GM12878 (cell line): ENCODE measurements around the gene EHD4. TPM values are rescaled to one million over a fixed set of nuclear protein-coding genes. Genes with fewer than 3 reads are reported as not detected.
A peak's percentile ranks its signal among the peaks of the same experiment; 100 is the strongest.

Experiments
- ATAC-seq: fragments of 200-7000 bp; cut with Tn5 transposase; 3 replicates; pipeline ENCODE4 v1.9.1; 2020; ENCODE audit warnings: mild to moderate bottlenecking, moderate library complexity
- BruUV-seq: library from RNA; stranded (reverse); fragments of 400-500 nt; replicated peaks from 2 replicates; lab custom pipeline; 2021; lab: Mats Ljungman, UMichigan
- CTCF ChIA-PET: fragments of 300-600 bp; sonication (Branson Sonifier 250); formaldehyde crosslinking; extraction: SDS; loops from one replicate; lab custom pipeline; 2021; ENCODE audit warnings: inconsistent platforms; lab: Yijun Ruan, JAX
- POLR2A ChIA-PET: fragments of 350-600 bp; formaldehyde crosslinking; extraction: SDS; loops from one replicate; lab custom pipeline; 2021; ENCODE audit warnings: inconsistent platforms; lab: Charles Lee
- RAD21 ChIA-PET: fragments of 300-600 bp; sonication (Branson Sonifier 250); formaldehyde crosslinking; loops from one replicate; lab custom pipeline; 2023; ENCODE audit warnings: antibody characterized with exemption; ENCODE audit not compliant: unreplicated experiment; lab: Charles Lee
- SMC1A ChIA-PET: fragments of 300-600 bp; sonication (Branson Sonifier 250); formaldehyde crosslinking; loops from one replicate; lab custom pipeline; 2023; ENCODE audit not compliant: unreplicated experiment, uncharacterized antibody; lab: Charles Lee
- DNase-seq: peaks from one replicate; pipeline ENCODE4 v3.0.0-alpha.2; 2011; ENCODE audit warnings: low read depth, low spot score
- FAIRE-seq: peaks from 3 replicates; lab custom pipeline; 2011; peaks lifted over from hg19 to GRCh38; lab: Jason Lieb, UNC
- H2AFZ ChIP-seq: 2 replicates; pipeline ENCODE4 v1.6.0; 2011; ENCODE audit warnings: low read depth, low read length, control low read depth; ENCODE audit not compliant: control insufficient read depth
- H3K27ac ChIP-seq: 2 replicates; pipeline ENCODE4 v1.5.1; 2011; ENCODE audit warnings: control low read depth; ENCODE audit not compliant: control insufficient read depth, insufficient read depth
- H3K27me3 ChIP-seq, 2 experiments: replicated peaks in 1 of 2; 2 replicates each; pipeline versions ENCODE4 v1.6.0 to v1.6.1; 2011; ENCODE audit warnings: low read length in 1 of 2; ENCODE audit not compliant: control insufficient read depth in 2 of 2, insufficient read depth in 2 of 2
- H3K36me3 ChIP-seq, 2 experiments: 2 replicates each; pipeline ENCODE4 v1.5.1; 2011; ENCODE audit warnings: low read length in 1 of 2; ENCODE audit not compliant: control insufficient read depth in 2 of 2, insufficient read depth in 2 of 2
- H3K4me1 ChIP-seq: 2 replicates; pipeline ENCODE4 v1.6.1; 2011; ENCODE audit warnings: mild to moderate bottlenecking, low read length, moderate library complexity, mixed read lengths; ENCODE audit not compliant: control insufficient read depth, insufficient read depth
- H3K4me2 ChIP-seq: 2 replicates; pipeline ENCODE4 v1.6.0; 2011; ENCODE audit warnings: control low read depth; ENCODE audit not compliant: control insufficient read depth, insufficient read depth
- H3K4me3 ChIP-seq: fragments of 200-600 bp; sonication (generic); 2 replicates; pipeline ENCODE4 v1.5.1; 2016
- H3K79me2 ChIP-seq: 2 replicates; pipeline ENCODE4 v1.6.0; 2011; ENCODE audit warnings: low read length; ENCODE audit not compliant: control insufficient read depth, insufficient read depth
- H3K9ac ChIP-seq: 2 replicates; pipeline ENCODE4 v1.8.0; 2011; ENCODE audit warnings: low read length, control low read depth, mixed read lengths; ENCODE audit not compliant: control insufficient read depth, insufficient read depth
- H3K9me3 ChIP-seq: replicated peaks from 3 replicates; pipeline ENCODE4 v1.5.1; 2011; ENCODE audit warnings: mild to moderate bottlenecking, low read length; ENCODE audit not compliant: control insufficient read depth, insufficient read depth
- H4K20me1 ChIP-seq: 2 replicates; pipeline ENCODE4 v1.6.0; 2011; ENCODE audit not compliant: control insufficient read depth, insufficient read depth
- CTCF ChIP-seq, 3 experiments: IDR thresholded peaks in 2 of 3; conservative IDR thresholded peaks in 1 of 3; 2 replicates each; pipeline ENCODE4 v1.5.1; 2011; ENCODE audit warnings: low read depth in 3 of 3, low read length in 3 of 3, mild to moderate bottlenecking in 3 of 3, control low read depth in 2 of 3, moderate library complexity in 2 of 3, inconsistent platforms in 1 of 3, mixed read lengths in 1 of 3; ENCODE audit not compliant: control insufficient read depth in 2 of 3, insufficient read depth in 1 of 3; ENCODE audit errors: extremely low read depth in 1 of 3
- EP300 ChIP-seq, 2 experiments: fragments of 150-350 bp in 1 of 2; IDR thresholded peaks; 2 replicates each; pipeline ENCODE4 v1.6.1; 2011 to 2012; ENCODE audit warnings: low read depth in 2 of 2, low read length in 2 of 2, borderline replicate concordance in 1 of 2, improper control_type of control experiment in 1 of 2, inconsistent platforms in 1 of 2; ENCODE audit not compliant: control insufficient read depth in 1 of 2
- EZH2 ChIP-seq: IDR thresholded peaks from 2 replicates; pipeline ENCODE4 v1.6.1; 2012; ENCODE audit warnings: low read depth, mild to moderate bottlenecking, control low read depth, inconsistent platforms, low read length, borderline replicate concordance; ENCODE audit not compliant: control insufficient read depth
- HSF1 ChIP-seq: fragments of 150-350 bp; IDR thresholded peaks from 2 replicates; pipeline ENCODE4 v1.6.1; 2014; ENCODE audit warnings: mild to moderate bottlenecking, low read depth, low read length
- IRF3 ChIP-seq: fragments of 450-650 bp; IDR thresholded peaks from 2 replicates; pipeline ENCODE4 v1.6.1; 2014; ENCODE audit warnings: mild to moderate bottlenecking
- MAX ChIP-seq: IDR thresholded peaks from 2 replicates; pipeline ENCODE4 v1.6.1; 2012; ENCODE audit warnings: low read depth, low read length, improper control_type of control experiment
- TCF12 ChIP-seq: IDR thresholded peaks from 2 replicates; pipeline ENCODE4 v1.6.1; 2011; ENCODE audit warnings: low read depth, mild to moderate bottlenecking, low read length
- ZNF592 ChIP-seq: fragments of 450-650 bp; IDR thresholded peaks from 2 replicates; pipeline ENCODE4 v1.6.1; 2017; ENCODE audit warnings: mild to moderate bottlenecking, moderate library complexity
- WGBS: methylation state at CpG from one replicate; pipeline ENCODE4 v1.1.6; 2016; ENCODE audit warnings: low lambda C conversion rate; ENCODE audit not compliant: insufficient replicate concordance, insufficient coverage; ENCODE audit errors: missing lambda C conversion rate; 5-methylcytosine and 5-hydroxymethylcytosine counted together
- in situ Hi-C: fragments of 300-500 bp; cut with MboI; formaldehyde crosslinking; loops from 9 replicates; pipeline ENCODE4 v1.14.3; 2018; ENCODE audit warnings: mixed read lengths
- intact Hi-C: fragments of 100-400 bp; cut with micrococcal nuclease; formaldehyde crosslinking; loops from one replicate; pipeline ENCODE4 v1.14.2; 2022; ENCODE audit not compliant: unreplicated experiment
- polyA plus RNA-seq, 11 experiments: library from polyadenylated mRNA; depleted of rRNA in 4 of 11; unstranded in 6 of 11; stranded (reverse) in 5 of 11; fragments of >200 nt; fragmentation: Nextera tagmentation in 4 of 11; fragmentation: Illumina TruSeq in 1 of 11; extraction: Ambion mirVana in 4 of 11; extraction: Trizol in 1 of 11; gene quantifications; 1 replicate in 1 of 11; 2 replicates in 10 of 11; pipeline versions ENCODE4 v1.2.1 to v1.2.3, GENCODE V29; 2011 to 2016; ENCODE audit warnings: inconsistent platforms in 2 of 11, missing spikeins in 2 of 11, low read depth in 1 of 11
- total RNA-seq, 4 experiments: library from RNA; depleted of rRNA in 3 of 4; stranded (reverse); fragments of >200 nt in 3 of 4; fragmentation: Illumina TruSeq in 1 of 4; extraction: Trizol in 1 of 4; gene quantifications; 2 replicates each; pipeline versions ENCODE4 v1.2.1 to v1.2.3, GENCODE V29; 2013 to 2021

EHD4 gene
- total and polyA plus RNA-seq, 10 of the 15 experiments (the other 5 are each of a cell fraction or from before 2014, with no cell fraction given) = 4.2 to 62.9 (median 44.7) TPM

- Histone ChIP-seq H3K36me3 (no peaks in the 10 kb centered on the region), H3K27me3 (no peaks in the 10 kb centered on the region; a peak in 1 of 4 replicates), H3K9ac (no peak overlapping the region), H3K4me3 (no peak overlapping the region), H3K4me2 (no peak overlapping the region), H4K20me1 (no peaks in the 10 kb centered on the region), H3K9me3 (no peaks in the 10 kb centered on the region), H3K4me1 (no peaks in the 10 kb centered on the region), H3K27ac (no peak overlapping the region), H2AFZ (no peak overlapping the region), H3K79me2 (no peaks in the 10 kb centered on the region)
- no peak for DNase-seq
- peak; percentile 99 for ATAC-seq
- ChIA-PET CTCF (interaction anchor here (0.6 to 11.8 kb wide), 27 partner anchors 10 to 1909 kb away, joined by 3 to 137 read pairs (median 4); partner anchors contain the start of genes EHD4 and MAPKBP1), RAD21 (interaction anchor here (0.6 to 4.2 kb wide), 17 partner anchors 18 to 1236 kb away, joined by 3 to 38 read pairs (median 4); partner anchors contain the start of genes EHD4 and MAPKBP1), POLR2A (interaction anchor here (1.0 to 1.2 kb wide), 3 partner anchors 68 to 148 kb away, joined by 3 read pairs; no protein-coding TSS in a partner anchor), SMC1A (interaction anchor here (0.6 to 4.1 kb wide), 17 partner anchors 12 to 928 kb away, joined by 3 to 49 read pairs (median 4); partner anchors contain the start of gene MAPKBP1)
- 8% methylated on average over 9 of the region's 9 CpGs for WGBS
- no TSS peak for BruUV-seq
- peak; percentile 88 for FAIRE-seq
- intact Hi-C loops = loop anchor here (1.0 to 2.0 kb wide), 3 partner anchors 70 to 145 kb away; no protein-coding TSS in a partner anchor
- in situ Hi-C loops = loop anchor here (5.0 kb wide), 1 partner anchor 73 kb away; no protein-coding TSS in a partner anchor
- TF ChIP-seq ZNF592 = 0 out of 2 replicates have a peak, but pooled peaks have one; percentile 44
- TF ChIP-seq EZH2 = no peak
- TF ChIP-seq TCF12 = no peak
- TF ChIP-seq HSF1 = no peak
- no peak for TF ChIP-seq MAX
- TF ChIP-seq CTCF (IDR thresholded peaks at IDR 0.05 in 2 of 3, conservative IDR thresholded peaks at IDR 0.05 in 1 of 3; ENCODE audit: control insufficient read depth in 2 of 3, extremely low read depth in 1 of 3, insufficient read depth in 1 of 3, low read depth in 3 of 3, low read length in 3 of 3) = peak; percentile 99 to 100 (median 99); a peak in 5 of 6 replicates
- no peak for TF ChIP-seq EP300 (IDR thresholded peaks at IDR 0.05; ENCODE audit: borderline replicate concordance in 1 of 2, control insufficient read depth in 1 of 2, low read depth in 2 of 2, low read length in 2 of 2)
- no peak for TF ChIP-seq IRF3
Observed at GRCh38 chr15:41989573-41990242, 17.4 kb upstream of the EHD4 start.
